HepG2 (cell line): ENCODE results near the gene BAG5. TPM values are rescaled to one million over a fixed set of nuclear protein-coding genes. Genes with fewer than 3 reads are reported as not detected.
A peak's percentile ranks its signal among the peaks of the same experiment; 100 is the strongest.

Source experiments
- AHDC1 ChIP-seq: sonication (generic); formaldehyde crosslinking; IDR thresholded peaks from 2 replicates; pipeline ENCODE4 v1.5.1; 2020; ENCODE audit warnings: mild to moderate bottlenecking, missing genetic modification reagents, borderline replicate concordance
- ERF ChIP-seq: IDR thresholded peaks from 2 replicates; pipeline ENCODE4 v1.6.1; 2018; ENCODE audit warnings: missing biosample characterization, missing genetic modification reagents
- HDAC6 ChIP-seq: fragments of 200-600 bp; sonication (generic); IDR thresholded peaks from 2 replicates; pipeline ENCODE4 v1.7.0; 2017; ENCODE audit warnings: mild to moderate bottlenecking, antibody characterized with exemption, low read length, low read depth
- HNRNPUL1 ChIP-seq: fragments of 200-400 bp; formaldehyde crosslinking; IDR thresholded peaks from 2 replicates; pipeline ENCODE4 v1.6.1; 2017; ENCODE audit warnings: low read depth, mild to moderate bottlenecking, low read length, moderate library complexity
- MYPOP ChIP-seq: sonication (generic); formaldehyde crosslinking; IDR thresholded peaks from 2 replicates; pipeline ENCODE4 v1.8.1; 2023; ENCODE audit warnings: mild to moderate bottlenecking, moderate library complexity, missing genetic modification reagents
- NAIF1 ChIP-seq: sonication (generic); formaldehyde crosslinking; IDR thresholded peaks from 2 replicates; pipeline ENCODE4 v1.5.0; 2020; ENCODE audit warnings: mild to moderate bottlenecking, missing genetic modification reagents, borderline replicate concordance
- RAD21 ChIP-seq: fragments of 450-650 bp; formaldehyde crosslinking; IDR thresholded peaks from 2 replicates; pipeline ENCODE4 v1.5.0; 2020; ENCODE audit warnings: mild to moderate bottlenecking
- RELA ChIP-seq: sonication (generic); formaldehyde crosslinking; IDR thresholded peaks from 2 replicates; pipeline ENCODE4 v1.4.0; 2020; ENCODE audit warnings: missing genetic modification reagents
- polyA plus RNA-seq, 8 experiments: library from polyadenylated mRNA; depleted of rRNA in 3 of 8; stranded (reverse) in 7 of 8; unstranded in 1 of 8; fragments of >200 nt; fragmentation: Illumina TruSeq in 4 of 8; extraction: Trizol in 4 of 8; gene quantifications; 2 replicates each; pipeline versions ENCODE4 v1.2.1 to v1.2.3, GENCODE V29; 2011 to 2016; ENCODE audit warnings: low read depth in 4 of 8, missing spikeins in 1 of 8, mixed read lengths in 1 of 8; ENCODE audit not compliant: insufficient read depth in 1 of 8
- total RNA-seq, 5 experiments: library from RNA; depleted of rRNA; stranded (reverse); fragments of >200 nt; fragmentation: Illumina TruSeq; extraction: Trizol; gene quantifications; 2 replicates each; pipeline ENCODE4 v1.2.3, GENCODE V29; 2016; ENCODE audit warnings: low read depth in 1 of 5
- TF ChIP-seq, protein P1 (sequence below), 2 experiments: fragments of 450-650 bp in 1 of 2; sonication (generic) in 1 of 2; formaldehyde crosslinking in 1 of 2; IDR thresholded peaks; 2 replicates each; pipeline versions ENCODE4 v1.6.1 to v1.8.0; 2016 to 2022; ENCODE audit warnings: antibody characterized with exemption in 1 of 2, mild to moderate bottlenecking in 1 of 2, missing genetic modification reagents in 1 of 2
- TF ChIP-seq, protein P2 (sequence below): IDR thresholded peaks from 2 replicates; pipeline ENCODE4 v1.6.1; 2016

BAG5 gene
- total and polyA plus RNA-seq, 2 of the 13 experiments (the other 11 are each of a cell fraction or from before 2014, with no cell fraction given), result 3.5 to 21.0 TPM

- TF ChIP-seq, protein P1, sequence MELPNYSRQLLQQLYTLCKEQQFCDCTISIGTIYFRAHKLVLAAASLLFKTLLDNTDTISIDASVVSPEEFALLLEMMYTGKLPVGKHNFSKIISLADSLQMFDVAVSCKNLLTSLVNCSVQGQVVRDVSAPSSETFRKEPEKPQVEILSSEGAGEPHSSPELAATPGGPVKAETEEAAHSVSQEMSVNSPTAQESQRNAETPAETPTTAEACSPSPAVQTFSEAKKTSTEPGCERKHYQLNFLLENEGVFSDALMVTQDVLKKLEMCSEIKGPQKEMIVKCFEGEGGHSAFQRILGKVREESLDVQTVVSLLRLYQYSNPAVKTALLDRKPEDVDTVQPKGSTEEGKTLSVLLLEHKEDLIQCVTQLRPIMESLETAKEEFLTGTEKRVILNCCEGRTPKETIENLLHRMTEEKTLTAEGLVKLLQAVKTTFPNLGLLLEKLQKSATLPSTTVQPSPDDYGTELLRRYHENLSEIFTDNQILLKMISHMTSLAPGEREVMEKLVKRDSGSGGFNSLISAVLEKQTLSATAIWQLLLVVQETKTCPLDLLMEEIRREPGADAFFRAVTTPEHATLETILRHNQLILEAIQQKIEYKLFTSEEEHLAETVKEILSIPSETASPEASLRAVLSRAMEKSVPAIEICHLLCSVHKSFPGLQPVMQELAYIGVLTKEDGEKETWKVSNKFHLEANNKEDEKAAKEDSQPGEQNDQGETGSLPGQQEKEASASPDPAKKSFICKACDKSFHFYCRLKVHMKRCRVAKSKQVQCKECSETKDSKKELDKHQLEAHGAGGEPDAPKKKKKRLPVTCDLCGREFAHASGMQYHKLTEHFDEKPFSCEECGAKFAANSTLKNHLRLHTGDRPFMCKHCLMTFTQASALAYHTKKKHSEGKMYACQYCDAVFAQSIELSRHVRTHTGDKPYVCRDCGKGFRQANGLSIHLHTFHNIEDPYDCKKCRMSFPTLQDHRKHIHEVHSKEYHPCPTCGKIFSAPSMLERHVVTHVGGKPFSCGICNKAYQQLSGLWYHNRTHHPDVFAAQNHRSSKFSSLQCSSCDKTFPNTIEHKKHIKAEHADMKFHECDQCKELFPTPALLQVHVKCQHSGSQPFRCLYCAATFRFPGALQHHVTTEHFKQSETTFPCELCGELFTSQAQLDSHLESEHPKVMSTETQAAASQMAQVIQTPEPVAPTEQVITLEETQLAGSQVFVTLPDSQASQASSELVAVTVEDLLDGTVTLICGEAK (IDR thresholded peaks at IDR 0.05), result no peak
- TF ChIP-seq, protein P1 (CRISPR knock-in tag; IDR thresholded peaks at IDR 0.05), result no peak
- TF ChIP-seq RELA (no peak), HDAC6 (no peak), ERF (CRISPR knock-in tag) (0 out of 2 replicates have a peak, but pooled peaks have one; percentile 2), HNRNPUL1 (no peak), MYPOP (CRISPR knock-in tag) (no peak), RAD21 (CRISPR knock-in tag) (no peak), AHDC1 (no peak), NAIF1 (CRISPR knock-in tag) (no peak)
- TF ChIP-seq, protein P2, sequence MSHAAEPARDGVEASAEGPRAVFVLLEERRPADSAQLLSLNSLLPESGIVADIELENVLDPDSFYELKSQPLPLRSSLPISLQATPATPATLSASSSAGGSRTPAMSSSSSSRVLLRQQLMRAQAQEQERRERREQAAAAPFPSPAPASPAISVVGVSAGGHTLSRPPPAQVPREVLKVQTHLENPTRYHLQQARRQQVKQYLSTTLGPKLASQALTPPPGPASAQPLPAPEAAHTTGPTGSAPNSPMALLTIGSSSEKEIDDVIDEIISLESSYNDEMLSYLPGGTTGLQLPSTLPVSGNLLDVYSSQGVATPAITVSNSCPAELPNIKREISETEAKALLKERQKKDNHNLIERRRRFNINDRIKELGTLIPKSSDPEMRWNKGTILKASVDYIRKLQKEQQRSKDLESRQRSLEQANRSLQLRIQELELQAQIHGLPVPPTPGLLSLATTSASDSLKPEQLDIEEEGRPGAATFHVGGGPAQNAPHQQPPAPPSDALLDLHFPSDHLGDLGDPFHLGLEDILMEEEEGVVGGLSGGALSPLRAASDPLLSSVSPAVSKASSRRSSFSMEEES (CRISPR knock-in tag), result no peak
Observed at GRCh38 chr14:103541709-103542604, 20.5 kb downstream of the BAG5 start (continued).
